ENCODE measurements around the gene SLC30A2. TPM values are rescaled to one million over a fixed set of nuclear protein-coding genes. Genes with fewer than 3 reads are reported as not detected.

Gene SLC30A2
- total RNA-seq, 2 experiments from 2014 or later, result not detected

DNA sequence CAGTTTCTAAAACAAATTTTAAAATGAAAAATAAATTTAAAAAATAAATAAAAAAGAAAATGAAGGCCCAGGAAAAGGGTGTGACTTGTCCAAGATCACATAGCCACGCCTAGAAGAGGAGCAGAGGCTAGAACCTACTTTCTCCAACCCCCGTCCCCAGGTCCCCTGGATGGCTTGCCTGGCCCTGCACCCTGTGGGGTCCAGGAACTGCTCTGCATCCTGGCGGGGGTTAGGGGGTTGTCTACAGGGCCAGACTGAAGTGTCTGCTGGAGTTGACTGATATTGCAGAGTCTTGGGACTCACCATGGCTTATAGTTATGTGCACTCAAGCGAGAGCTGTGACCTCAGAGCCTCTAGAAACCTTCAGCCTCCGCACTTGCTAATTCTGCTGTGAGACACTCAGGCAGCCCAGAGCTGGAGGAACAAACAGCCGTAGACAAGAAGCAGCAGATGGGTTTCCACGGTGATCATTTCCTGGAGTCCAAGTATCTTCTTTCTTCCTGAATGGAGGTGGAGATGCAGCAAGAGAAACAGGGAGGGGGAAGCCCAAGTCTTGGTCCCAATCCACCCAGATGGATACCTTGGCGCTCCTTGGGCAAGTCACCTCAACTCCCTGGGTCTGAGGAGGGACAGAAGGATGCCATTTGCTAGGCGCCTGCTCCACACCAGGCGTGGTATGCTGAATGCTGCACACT, 29.5 kb downstream of the SLC30A2 start:
- H3K27ac Mint-ChIP-seq, result no peak overlapping the region
- intact Hi-C loops (cut with micrococcal nuclease), result no loop called here
- CTCF ChIA-PET, result no interaction called here
- no peak overlapping the region for H3K4me3 Mint-ChIP-seq
- DNase-seq, result no peak
- no peaks in the 10 kb centered on the region for H3K27me3 Mint-ChIP-seq (ENCODE audit: low read depth)
- H3K36me3 Mint-ChIP-seq (ENCODE audit: low read depth), result no peaks in the 10 kb centered on the region
- no peaks in the 10 kb centered on the region for H3K9me3 Mint-ChIP-seq
- no peaks in the 10 kb centered on the region for H3K4me1 Mint-ChIP-seq (ENCODE audit: low read depth)

DNA sequence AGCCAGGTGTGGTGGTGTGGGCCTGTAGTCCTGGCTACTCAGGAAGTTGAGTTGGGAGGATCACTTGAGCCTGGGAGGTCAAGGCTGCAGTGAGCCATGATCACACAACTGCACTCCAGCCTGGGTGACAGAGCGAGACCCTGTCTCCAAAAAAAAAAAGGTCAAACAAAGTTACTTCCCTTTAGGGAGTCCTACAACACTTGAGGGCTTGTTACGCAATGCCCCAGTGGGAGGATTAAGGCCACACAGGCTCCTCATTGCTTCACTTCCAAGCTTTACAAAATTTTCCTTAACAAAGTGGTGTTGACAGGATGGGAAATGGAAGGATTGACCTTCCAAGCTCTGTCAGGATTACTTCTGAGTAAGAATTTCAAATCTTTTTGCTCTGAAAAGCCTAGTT, 30.6 kb downstream of the SLC30A2 start:
- no peak overlapping the region for H3K4me3 Mint-ChIP-seq
- no peak overlapping the region for H3K27ac Mint-ChIP-seq
- intact Hi-C loops (cut with micrococcal nuclease), result no loop called here
- no peak for DNase-seq
- H3K9me3 Mint-ChIP-seq, result no peaks in the 10 kb centered on the region
- H3K4me1 Mint-ChIP-seq (ENCODE audit: low read depth), result no peaks in the 10 kb centered on the region
- no peaks in the 10 kb centered on the region for H3K36me3 Mint-ChIP-seq (ENCODE audit: low read depth)
- H3K27me3 Mint-ChIP-seq (ENCODE audit: low read depth), result no peaks in the 10 kb centered on the region
- CTCF ChIA-PET, result no interaction called here

- CTCF ChIA-PET, result no interaction called here
- no peaks in the 10 kb centered on the region for H3K4me1 Mint-ChIP-seq (ENCODE audit: low read depth)
- no peaks in the 10 kb centered on the region for H3K9me3 Mint-ChIP-seq
- intact Hi-C loops (cut with micrococcal nuclease), result no loop called here
- no peaks in the 10 kb centered on the region for H3K27me3 Mint-ChIP-seq (ENCODE audit: low read depth)
- no peak overlapping the region for H3K27ac Mint-ChIP-seq
- no peak overlapping the region for H3K4me3 Mint-ChIP-seq
- no peaks in the 10 kb centered on the region for H3K36me3 Mint-ChIP-seq (ENCODE audit: low read depth)
- no peak for DNase-seq
Measured at GRCh38 chr1:26014179-26014578, 31.7 kb downstream of the SLC30A2 start.

GRCh38 chr1:26012864-26013263, 33.1 kb downstream of the SLC30A2 start:
- no peak for DNase-seq
- H3K27me3 Mint-ChIP-seq (ENCODE audit: low read depth), result no peaks in the 10 kb centered on the region
- H3K4me1 Mint-ChIP-seq (ENCODE audit: low read depth), result no peaks in the 10 kb centered on the region
- H3K36me3 Mint-ChIP-seq (ENCODE audit: low read depth), result no peaks in the 10 kb centered on the region
- intact Hi-C loops (cut with micrococcal nuclease), result no loop called here
- H3K4me3 Mint-ChIP-seq, result no peak overlapping the region
- no peaks in the 10 kb centered on the region for H3K9me3 Mint-ChIP-seq
- CTCF ChIA-PET, result interaction anchor here (1.1 kb wide), 1 partner anchor 117 kb away, joined by 3 read pairs; no protein-coding TSS in a partner anchor
- H3K27ac Mint-ChIP-seq, result no peak overlapping the region

DNA sequence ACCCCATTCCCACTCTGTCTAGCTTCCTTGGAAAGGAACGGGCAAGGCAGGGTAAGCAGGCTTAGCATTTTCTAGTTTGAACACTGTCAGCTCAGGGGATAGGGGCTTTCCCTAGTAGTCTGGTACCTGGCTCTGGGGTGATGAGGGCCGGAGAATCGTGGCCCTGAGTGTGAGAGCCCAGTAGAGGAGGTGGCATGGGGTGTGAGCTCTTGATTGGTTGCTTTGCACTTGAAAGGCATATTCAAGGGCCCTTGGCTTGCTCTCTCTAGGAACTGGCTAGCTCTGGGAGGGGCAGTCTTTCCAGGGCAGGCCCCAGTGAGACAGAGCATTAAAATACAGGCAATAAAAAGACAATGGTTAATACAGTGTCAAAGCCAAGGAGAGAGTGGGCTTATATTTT, 35.1 kb downstream of the SLC30A2 start:
- Mint-ChIP-seq H3K4me1 (ENCODE audit: low read depth) (no peaks in the 10 kb centered on the region), H3K36me3 (ENCODE audit: low read depth) (no peaks in the 10 kb centered on the region), H3K27ac (no peak overlapping the region), H3K27me3 (ENCODE audit: low read depth) (no peaks in the 10 kb centered on the region), H3K4me3 (no peak overlapping the region), H3K9me3 (no peaks in the 10 kb centered on the region)
- intact Hi-C loops (cut with micrococcal nuclease), result no loop called here
- CTCF ChIA-PET, result interaction anchor here (1.3 to 1.4 kb wide), 2 partner anchors 21 to 115 kb away, joined by 4 to 5 read pairs; no protein-coding TSS in a partner anchor
- DNase-seq, result no peak

- intact Hi-C loops (cut with micrococcal nuclease), result no loop called here
- no peak for DNase-seq
- Mint-ChIP-seq H3K36me3 (ENCODE audit: low read depth) (no peaks in the 10 kb centered on the region), H3K4me3 (no peak overlapping the region), H3K9me3 (no peaks in the 10 kb centered on the region), H3K4me1 (ENCODE audit: low read depth) (no peaks in the 10 kb centered on the region), H3K27ac (peak overlapping the region; percentile 11), H3K27me3 (ENCODE audit: low read depth) (no peaks in the 10 kb centered on the region)
- CTCF ChIA-PET, result interaction anchor here (0.6 to 1.4 kb wide), 4 partner anchors 12 to 265 kb away, joined by 3 to 4 read pairs (median 4); partner anchors contain the start of gene EXTL1
Measured at GRCh38 chr1:26009796-26010447, 36.0 kb downstream of the SLC30A2 start.

DNA sequence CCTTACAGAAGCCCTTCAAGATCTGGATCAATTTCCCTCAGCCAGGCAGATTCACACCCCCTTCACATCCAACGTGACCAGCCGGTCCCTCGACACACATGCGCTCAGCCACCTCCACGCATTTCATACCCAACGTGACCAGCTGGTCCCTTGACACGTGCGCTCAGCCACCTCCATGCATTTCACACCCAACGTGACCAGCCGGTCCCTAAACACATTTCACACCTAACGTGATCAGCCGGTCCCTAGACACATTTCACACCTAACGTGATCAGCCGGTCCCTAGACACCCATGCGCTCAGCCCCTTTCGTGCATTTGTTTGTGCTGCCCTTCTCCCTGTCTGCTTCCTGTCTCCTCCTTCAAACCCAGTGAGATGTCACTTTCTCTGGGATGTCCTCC, 39.2 kb downstream of the SLC30A2 start:
- no peak overlapping the region for H3K27ac Mint-ChIP-seq
- no peaks in the 10 kb centered on the region for H3K9me3 Mint-ChIP-seq
- DNase-seq, result no peak
- CTCF ChIA-PET, result no interaction called here
- no peaks in the 10 kb centered on the region for H3K36me3 Mint-ChIP-seq (ENCODE audit: low read depth)
- H3K4me3 Mint-ChIP-seq, result no peak overlapping the region
- no peaks in the 10 kb centered on the region for H3K27me3 Mint-ChIP-seq (ENCODE audit: low read depth)
- no peaks in the 10 kb centered on the region for H3K4me1 Mint-ChIP-seq (ENCODE audit: low read depth)
- intact Hi-C loops (cut with micrococcal nuclease), result no loop called here

GRCh38 chr1:26005434-26006105, 40.3 kb downstream of the SLC30A2 start:
- Mint-ChIP-seq H3K9me3 (no peaks in the 10 kb centered on the region), H3K36me3 (ENCODE audit: low read depth) (no peaks in the 10 kb centered on the region), H3K4me3 (no peak overlapping the region), H3K27ac (no peak overlapping the region), H3K4me1 (ENCODE audit: low read depth) (no peaks in the 10 kb centered on the region), H3K27me3 (ENCODE audit: low read depth) (no peaks in the 10 kb centered on the region)
- intact Hi-C loops (cut with micrococcal nuclease), result no loop called here
- CTCF ChIA-PET, result interaction anchor here (0.7 kb wide), 1 partner anchor 63 kb away, joined by 4 read pairs; no protein-coding TSS in a partner anchor
- DNase-seq, result no peak

DNA sequence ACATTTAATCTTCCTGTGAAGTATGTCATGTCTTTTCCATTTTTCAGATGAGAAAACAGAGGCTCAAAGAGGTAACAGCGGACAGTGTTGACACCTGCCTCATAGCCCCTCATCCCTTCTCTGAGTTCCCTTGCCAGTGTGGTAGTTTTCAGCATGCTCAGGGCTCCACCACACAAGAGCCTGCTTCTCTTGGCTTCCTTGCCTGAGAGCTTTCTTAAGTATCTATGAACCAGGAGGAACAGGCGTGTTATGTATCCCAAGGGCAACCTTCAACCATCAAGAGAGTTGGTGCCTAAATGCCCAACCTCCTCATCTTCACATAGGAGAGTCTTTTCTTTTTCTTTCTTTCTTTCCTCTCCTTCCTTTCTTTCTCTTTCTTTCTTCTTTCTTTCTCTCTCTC, 42.2 kb downstream of the SLC30A2 start:
- H3K4me3 Mint-ChIP-seq, result no peak overlapping the region
- H3K9me3 Mint-ChIP-seq, result no peaks in the 10 kb centered on the region
- peaks cover 1% of the 10 kb centered on the region for H3K4me1 Mint-ChIP-seq (ENCODE audit: low read depth)
- intact Hi-C loops (cut with micrococcal nuclease), result no loop called here
- no peak overlapping the region for H3K27ac Mint-ChIP-seq
- DNase-seq, result no peak
- H3K27me3 Mint-ChIP-seq (ENCODE audit: low read depth), result no peaks in the 10 kb centered on the region
- CTCF ChIA-PET, result interaction anchor here (1.2 to 11.0 kb wide), 2 partner anchors 85 to 107 kb away, joined by 11 to 154 read pairs; no protein-coding TSS in a partner anchor
- H3K36me3 Mint-ChIP-seq (ENCODE audit: low read depth), result no peaks in the 10 kb centered on the region

DNA sequence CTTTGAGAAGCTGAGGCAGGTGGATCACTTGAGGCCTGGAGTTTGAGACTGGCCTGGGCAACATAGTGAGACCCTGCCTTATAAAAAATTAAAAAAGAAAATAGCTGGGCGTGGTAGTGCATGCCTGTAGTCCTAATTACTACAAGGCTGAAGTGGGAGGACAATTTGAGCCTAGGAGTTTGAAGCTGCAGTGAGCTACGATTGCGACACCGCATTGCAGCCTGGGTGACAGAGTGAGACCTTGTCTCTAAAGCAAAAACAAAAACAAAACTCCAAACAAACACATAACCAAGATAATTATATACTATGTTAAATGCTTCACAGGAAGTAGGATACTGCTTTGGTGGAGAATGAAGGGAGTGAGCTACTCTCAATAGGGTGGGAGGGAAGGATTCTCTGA, 42.7 kb downstream of the SLC30A2 start:
- H3K36me3 Mint-ChIP-seq (ENCODE audit: low read depth), result no peaks in the 10 kb centered on the region
- no peak overlapping the region for H3K27ac Mint-ChIP-seq
- intact Hi-C loops (cut with micrococcal nuclease), result no loop called here
- H3K9me3 Mint-ChIP-seq, result no peaks in the 10 kb centered on the region
- DNase-seq, result no peak
- CTCF ChIA-PET, result interaction anchor here (1.2 to 11.0 kb wide), 2 partner anchors 85 to 107 kb away, joined by 11 to 154 read pairs; no protein-coding TSS in a partner anchor
- H3K4me1 Mint-ChIP-seq (ENCODE audit: low read depth), result peaks cover 6% of the 10 kb centered on the region
- no peaks in the 10 kb centered on the region for H3K27me3 Mint-ChIP-seq (ENCODE audit: low read depth)
- H3K4me3 Mint-ChIP-seq, result no peak overlapping the region

GRCh38 chr1:25999041-25999800, 46.7 kb downstream of the SLC30A2 start:
- Mint-ChIP-seq H3K36me3 (ENCODE audit: low read depth) (no peaks in the 10 kb centered on the region), H3K9me3 (no peaks in the 10 kb centered on the region), H3K27ac (no peak overlapping the region), H3K4me3 (no peak overlapping the region), H3K27me3 (ENCODE audit: low read depth) (no peaks in the 10 kb centered on the region), H3K4me1 (ENCODE audit: low read depth) (peaks cover 12% of the 10 kb centered on the region)
- intact Hi-C loops (cut with micrococcal nuclease), result loop anchor here (2.0 to 10.0 kb wide), 2 partner anchors 162 to 754 kb away; partner anchors contain the start of gene RSRP1
- no peak for DNase-seq
- CTCF ChIA-PET, result interaction anchor here (0.9 to 11.0 kb wide), 3 partner anchors 97 to 116 kb away, joined by 3 to 154 read pairs (median 7); no protein-coding TSS in a partner anchor
